Measurements from ENCODE around the gene THRA.

THRA gene

DNA sequence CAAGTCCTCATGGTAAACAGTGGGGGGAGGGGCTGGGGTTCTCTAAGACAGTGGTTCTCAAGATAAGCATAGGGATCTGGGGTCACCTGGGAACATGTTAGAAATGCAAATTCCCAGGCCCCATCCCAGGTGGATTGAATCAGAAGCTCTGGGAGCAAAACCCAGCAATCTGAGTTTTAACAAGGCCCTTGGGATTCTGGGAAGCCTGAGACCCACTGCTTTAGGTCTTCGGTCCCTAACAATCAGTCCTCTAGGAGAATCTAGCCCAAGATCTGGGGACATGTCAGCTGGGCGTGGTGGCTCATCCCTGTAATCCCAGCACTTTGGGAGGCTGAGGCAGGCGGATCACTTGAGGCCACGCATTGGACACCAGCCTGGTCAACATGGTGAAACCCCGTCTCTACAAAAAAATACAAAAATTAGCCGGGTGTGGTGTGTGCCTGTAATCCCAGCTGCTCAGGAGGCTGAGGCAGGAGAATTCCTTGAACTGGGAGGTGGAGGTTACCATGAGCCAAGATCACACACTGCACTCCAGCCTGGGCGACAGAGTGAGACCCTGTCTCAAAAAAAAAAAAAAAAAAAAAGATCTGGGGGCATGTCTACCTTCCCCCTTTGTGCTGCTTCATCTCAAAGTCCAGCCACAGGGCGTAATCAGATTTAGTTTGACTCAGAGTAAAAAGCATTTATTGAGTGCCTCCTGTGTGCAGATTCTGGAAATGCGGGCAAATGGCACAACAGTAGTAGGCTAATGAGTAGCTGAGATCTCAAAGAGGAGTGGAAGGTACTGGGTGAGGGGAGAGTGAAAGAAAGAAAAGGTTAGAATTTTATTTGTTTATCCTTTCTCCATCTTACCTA is 46.4 kb downstream of the THRA start:
- no peak for DNase-seq

DNA sequence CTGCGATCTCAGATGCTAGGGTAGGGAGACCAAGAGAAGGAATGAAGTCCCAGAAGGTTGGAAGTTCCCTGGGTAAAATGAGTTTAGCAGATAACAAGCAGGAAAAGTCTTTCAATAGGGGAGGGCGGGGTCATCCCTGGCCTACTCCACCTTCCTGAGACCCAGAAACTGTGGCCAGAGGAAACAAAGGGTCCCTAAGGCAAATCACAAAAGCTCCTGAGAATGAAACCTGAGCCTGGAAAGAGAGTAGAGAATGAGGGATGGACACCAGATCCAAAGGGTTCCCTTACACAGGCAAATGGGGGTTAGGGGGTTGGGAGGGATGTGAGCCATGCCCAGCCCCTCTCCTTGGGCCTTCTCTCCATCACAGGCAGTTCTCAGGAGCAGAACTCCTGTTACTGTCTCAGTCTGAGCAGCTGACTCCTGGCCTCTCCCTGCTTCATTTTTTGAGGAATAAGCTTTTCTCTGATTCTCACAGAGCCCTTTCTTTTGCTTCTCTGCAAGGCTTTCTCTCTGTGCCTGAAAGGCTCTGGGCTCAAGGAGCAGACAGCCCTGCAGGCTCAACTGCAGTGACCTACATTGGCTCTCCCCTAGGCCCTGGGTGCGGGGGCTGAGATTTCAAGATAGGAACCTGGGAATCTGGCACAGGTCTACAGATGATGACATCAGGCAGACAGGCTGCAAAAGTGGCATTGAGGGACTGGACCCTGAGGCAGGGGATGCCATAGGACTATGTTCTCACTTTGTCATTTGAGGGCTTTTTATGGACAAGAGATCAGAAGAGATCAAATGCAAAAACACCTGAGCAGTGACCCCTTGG is 47.5 kb downstream of the THRA start:
- DNase-seq: no peak

DNA sequence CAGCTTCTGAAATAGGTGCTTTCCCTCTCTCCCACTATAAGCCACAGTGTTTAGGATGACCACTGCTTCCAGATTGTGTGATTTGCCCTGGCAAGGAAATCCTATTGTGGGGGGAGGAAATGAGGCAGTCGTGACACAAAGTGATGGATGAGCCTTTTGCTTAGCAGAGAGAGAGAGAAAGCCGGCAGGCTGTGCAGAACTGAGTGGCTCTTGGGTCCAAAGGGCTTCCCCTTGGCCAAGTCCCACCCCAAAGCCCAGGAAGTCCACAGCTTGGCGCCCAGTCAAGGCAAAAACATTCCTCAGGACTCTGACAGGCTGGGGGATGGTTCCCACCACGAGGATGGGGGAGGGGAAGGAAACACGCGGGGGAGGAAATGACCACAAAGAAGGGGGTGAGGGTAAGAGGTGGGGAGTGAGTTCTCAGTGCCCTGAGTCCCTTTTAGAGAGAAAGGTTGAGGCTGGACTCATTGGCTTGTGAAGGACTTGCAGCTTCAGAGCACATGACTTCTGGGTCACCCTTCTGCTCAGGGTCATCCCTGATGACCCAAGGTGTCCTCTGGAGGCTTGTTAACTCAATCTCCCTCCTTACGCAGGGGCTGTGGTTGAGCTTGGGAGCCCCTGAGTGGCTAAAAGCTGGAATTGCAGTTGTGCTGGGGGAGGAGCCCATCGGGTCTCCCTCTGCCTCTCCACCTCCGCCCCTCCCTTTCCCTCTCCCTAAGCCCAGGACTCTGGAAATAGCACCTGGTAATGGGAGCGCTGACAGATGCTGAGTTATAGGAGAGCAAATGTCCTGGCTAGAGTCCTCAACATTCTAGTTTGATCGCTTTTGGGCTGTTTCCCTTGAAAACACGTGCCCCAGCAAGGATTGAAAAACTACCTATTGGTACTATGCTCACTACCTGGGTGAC is 48.7 kb downstream of the THRA start:
- DNase-seq: peak in 51 of 56 donors; percentile 45 to 89 (median 72)

GRCh38 chr17:40112191-40112711 is 49.5 kb downstream of the THRA start:
- DNase-seq: no peak

GRCh38 chr17:40112718-40113109 is 49.9 kb downstream of the THRA start:
- peak in 1 of 56 donors; percentile 46 for DNase-seq

DNA sequence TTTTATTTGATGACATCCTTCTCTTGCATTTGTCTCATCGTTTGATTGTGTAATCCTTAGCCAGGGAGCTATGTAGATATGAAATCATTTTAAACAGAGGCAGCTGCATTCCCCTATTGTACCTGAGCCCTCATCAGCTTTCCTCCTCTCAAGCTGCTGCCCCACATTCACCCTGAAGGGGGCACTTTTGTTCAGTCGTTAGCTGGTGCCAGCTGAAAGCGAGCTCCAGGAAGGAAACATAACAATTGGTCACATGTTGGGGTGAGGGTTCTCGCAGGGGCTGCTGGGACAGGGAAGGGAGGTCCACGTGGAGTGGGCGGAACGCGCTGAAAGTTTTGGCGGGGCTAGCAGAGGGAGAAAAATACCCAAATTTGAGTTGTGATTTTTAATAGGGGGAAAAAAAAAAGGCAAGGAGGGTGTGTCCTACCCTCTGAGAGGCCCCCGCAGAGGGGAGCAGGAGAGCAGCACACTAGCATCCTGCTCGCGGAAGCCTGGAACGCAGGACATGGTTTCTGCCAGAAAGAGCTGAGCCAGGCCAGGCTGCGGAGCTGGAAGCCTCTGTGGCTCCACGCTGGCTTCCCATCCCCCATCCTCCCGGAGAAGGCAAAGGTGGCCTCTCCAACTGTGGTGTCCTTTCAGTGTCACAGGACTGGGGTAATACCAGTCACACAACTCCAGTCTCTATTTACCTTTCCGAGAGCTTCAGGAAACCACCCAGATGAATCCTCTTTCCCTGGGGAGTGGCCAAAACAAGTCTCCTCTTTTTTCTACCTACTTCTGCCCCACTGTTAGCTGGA is 50.5 kb downstream of the THRA start:
- DNase-seq: peak; percentile 61 to 98 (median 91)

GRCh38 chr17:40113907-40114245 is 51.1 kb downstream of the THRA start:
- no peak for DNase-seq

DNA sequence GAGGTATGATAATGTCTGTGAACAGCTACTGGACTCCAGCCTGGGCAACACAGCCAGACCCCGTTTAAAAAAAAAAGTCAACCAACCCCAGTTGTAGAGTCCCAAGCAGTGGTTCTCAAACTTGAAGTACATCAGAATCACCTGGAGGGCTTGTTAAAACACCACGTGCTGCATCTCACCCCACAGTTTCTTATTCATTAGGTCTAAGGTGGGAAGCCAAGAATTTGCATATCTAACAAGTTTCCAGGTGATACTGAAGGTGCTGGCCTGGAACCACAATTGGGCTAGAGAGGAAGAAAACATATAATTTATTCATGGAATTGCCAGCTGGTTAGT is 52.3 kb downstream of the THRA start:
- no peak for DNase-seq

DNA sequence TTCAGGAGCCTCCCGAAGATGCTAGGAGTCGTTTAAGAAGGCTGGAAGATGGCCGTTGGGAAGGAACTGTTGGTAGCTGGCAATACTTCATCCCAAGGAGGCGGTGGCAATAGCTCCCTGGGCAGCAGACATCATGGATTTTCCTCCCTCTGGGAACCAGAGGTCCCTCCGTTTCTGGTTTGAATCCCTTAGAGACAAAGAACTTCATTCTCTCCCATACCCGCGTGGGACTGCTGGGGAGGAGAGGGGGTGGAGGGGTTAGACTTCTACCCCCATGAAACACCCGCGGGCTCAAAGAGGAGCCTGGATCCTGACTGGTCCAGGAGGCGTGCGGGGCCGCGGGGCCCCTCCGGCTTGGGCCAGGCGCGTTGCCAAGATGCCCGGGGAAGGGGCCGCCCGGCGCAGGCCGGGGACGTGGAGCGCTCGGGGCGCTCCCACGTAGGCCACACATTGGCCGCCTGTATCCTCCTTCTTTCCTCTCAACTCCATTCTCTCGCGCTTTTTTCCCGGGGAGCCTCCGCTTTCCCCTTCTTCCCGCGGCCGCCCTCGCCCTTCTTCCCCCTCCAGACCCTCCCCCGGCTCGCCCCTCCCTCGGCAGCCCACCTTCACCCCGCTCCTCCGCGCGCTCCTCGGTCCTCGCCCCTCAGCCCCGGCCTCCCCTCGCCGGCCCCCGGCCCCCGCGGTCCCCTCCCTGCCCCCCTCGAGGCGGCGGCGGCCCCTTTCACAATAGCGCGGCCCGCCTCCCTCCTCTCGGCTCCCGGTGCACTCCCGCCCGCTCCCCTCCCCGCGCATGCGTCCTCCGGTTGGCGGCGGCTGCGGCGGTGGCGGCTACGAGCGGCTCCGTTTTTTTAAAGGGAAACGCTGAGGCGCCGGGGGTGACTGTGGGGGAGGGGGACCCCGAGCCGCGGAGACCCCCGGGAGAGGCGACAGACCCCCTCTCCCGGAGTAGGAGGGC is 58.7 kb downstream of the THRA start, which contains the start of gene MSL1:
MSL1 (plus strand) TSS at position 791 of the 955 bp plus-strand sequence. CDS start 642 bp downstream, outside the sequence.
- DNase-seq: peak in 53 of 56 donors; percentile 52 to 94 (median 81)

GRCh38 chr17:40122136-40122998 is 59.6 kb downstream of the THRA start:
- DNase-seq: peak in 20 of 56 donors; percentile 13 to 83 (median 57)

DNA sequence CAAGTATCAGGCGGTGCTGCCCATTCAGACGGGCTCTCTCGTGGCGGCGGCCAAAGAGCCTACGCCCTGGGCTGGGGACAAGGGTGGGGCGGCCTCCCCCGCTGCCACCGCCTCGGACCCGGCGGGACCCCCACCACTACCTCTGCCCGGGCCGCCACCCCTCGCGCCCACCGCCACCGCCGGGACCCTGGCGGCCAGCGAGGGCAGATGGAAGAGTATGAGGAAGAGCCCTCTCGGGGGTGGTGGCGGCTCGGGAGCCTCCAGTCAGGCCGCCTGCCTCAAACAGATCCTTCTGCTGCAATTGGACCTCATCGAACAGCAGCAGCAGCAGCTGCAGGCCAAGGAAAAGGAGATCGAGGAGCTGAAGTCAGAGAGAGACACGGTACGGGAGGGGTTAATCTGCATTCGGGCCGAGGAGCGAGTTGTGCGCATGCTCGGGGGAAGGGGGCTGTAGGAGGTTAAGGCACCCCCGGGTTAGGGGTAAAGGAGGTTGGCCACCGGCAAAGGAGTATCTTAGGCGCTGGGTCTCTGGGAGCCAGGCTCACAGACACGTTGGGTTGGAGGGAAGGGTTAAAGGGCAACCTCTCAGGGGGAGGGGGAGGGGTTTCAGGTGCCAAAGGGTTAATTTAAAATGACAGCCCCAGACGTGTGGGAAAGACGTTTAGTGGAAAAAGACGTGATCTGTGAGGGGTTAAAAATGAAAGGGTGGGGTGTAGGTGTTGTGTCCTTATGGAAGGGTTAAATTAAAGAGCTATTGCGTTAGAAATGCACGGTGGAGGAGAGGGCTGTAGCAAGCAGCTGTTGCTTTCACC is 60.4 kb downstream of the THRA start:
- DNase-seq: peak in 34 of 56 donors; percentile 7 to 65 (median 45)

DNA sequence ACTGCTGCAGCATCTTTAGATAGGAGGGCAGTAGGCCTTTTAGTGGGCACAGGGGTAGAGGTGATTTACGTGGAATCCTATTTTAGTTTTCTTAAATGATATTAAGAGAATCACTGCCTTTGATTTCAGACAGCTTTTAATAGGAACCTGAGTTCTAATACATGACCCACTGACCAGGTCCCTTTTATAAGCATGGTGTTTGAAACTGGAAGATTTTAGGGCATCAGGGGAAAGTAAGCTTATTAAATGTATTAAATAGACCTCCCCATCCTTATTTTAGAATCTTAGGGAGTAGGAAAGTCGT is 61.0 kb downstream of the THRA start:
- DNase-seq: no peak

DNA sequence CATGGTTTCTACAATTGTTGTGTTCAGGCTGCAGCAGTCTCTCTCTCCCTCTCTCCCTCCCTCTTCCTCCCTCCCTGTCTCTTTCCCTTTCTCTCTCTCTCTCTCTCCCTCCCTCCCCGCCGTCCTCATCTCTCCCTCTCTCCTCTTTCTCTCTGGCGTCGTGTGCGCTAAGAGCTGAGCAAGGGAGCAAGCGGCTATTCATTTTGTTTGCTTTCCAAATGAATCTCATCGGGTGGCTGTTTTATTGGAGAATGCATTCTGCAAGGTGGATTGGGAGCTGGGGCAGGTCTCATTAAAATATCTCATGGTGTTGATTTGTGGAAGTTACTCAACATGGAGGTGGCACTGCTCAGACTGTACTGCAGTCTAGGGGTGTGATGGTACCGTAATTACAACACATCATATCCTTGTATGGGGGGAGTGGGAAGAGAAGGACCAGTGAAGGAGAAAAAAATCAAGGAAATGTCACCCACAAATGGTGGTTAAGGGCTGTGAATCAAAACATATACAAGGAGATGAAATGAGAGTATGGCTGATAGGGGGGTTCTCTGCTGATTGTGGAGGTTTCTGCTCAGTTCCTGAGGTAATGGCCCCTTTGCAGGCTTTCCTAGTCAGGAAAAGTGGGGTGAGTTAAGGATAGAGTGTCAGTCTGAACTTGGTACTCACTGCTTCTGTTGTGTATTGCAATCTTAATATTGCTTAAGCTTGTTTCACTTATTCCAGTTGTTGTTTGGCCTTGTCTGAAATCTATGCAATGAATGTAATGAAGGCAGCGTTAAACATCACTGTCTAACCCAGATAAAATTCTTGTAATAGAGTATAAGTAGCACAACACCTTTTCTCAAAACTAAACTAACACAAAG is 61.7 kb downstream of the THRA start:
- peak in 8 of 56 donors; percentile 10 to 33 (median 24) for DNase-seq

- DNase-seq: no peak
Observed at GRCh38 chr17:40129498-40129897, 66.7 kb downstream of the THRA start.

GRCh38 chr17:40130352-40131042 is 67.7 kb downstream of the THRA start:
- peak in 1 of 56 donors; percentile 4 for DNase-seq

DNA sequence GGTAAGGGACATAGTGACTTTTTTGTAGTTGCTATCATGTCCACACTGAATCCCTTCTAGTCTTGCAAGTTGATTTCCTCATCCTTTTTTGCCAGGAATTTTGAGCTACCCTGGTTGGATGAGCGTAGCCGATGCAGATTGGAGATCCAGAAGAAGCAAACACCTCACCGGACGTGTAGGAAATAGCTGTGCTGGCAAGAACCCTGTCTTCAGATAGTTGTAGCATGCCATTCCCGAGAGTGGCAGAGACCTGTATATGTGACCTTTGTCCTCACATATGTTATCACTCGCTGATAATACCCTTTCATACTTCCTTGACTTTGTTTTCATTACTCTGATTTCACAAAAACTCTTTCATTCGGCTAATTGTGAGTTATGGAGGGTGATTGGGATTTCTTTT is 71.4 kb downstream of the THRA start:
- DNase-seq: no peak

Data from nucleus accumbens (tissue), 56 donors.